ENCODE data around the gene GPRIN2.

GRCh38 chr10:46523119-46523961 is 33.1 kb downstream of the GPRIN2 start:
- no peak for TF ChIP-seq EZH2 (IDR thresholded peaks at IDR 0.05; ENCODE audit: borderline replicate concordance, low read length)
- TF ChIP-seq, protein P1, sequence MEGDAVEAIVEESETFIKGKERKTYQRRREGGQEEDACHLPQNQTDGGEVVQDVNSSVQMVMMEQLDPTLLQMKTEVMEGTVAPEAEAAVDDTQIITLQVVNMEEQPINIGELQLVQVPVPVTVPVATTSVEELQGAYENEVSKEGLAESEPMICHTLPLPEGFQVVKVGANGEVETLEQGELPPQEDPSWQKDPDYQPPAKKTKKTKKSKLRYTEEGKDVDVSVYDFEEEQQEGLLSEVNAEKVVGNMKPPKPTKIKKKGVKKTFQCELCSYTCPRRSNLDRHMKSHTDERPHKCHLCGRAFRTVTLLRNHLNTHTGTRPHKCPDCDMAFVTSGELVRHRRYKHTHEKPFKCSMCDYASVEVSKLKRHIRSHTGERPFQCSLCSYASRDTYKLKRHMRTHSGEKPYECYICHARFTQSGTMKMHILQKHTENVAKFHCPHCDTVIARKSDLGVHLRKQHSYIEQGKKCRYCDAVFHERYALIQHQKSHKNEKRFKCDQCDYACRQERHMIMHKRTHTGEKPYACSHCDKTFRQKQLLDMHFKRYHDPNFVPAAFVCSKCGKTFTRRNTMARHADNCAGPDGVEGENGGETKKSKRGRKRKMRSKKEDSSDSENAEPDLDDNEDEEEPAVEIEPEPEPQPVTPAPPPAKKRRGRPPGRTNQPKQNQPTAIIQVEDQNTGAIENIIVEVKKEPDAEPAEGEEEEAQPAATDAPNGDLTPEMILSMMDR (conservative IDR thresholded peaks at IDR 0.05 in 1 of 2, IDR thresholded peaks at IDR 0.05 in 1 of 2; ENCODE audit: extremely low read depth in 1 of 2, insufficient read depth in 1 of 2, low read depth in 1 of 2, low read length in 2 of 2), result no peak

Measured in mammary epithelial cell (primary cell).